ENCODE measurements around the gene ADRA2C. TPM values are rescaled to one million over a fixed set of nuclear protein-coding genes. Genes with fewer than 3 reads are reported as not detected.

The ADRA2C gene
- total RNA-seq, 5 donors from 2014 or later (not counting 1 experiment from before 2014, with no cell fraction given) = 0.16 to 0.18 TPM; not detected in 3

Other genes starting within 250 kb of the ADRA2C start
- gene LRPAP1, start 234.0 kb upstream of the ADRA2C start, total RNA-seq = 10 to 100 TPM; 81.2 to 88.4 (median 81.9) TPM

Measured in T-cell (primary cell).